SHP77 treated with DMSO at 0.1 percent for 48 hours (cell line): ENCODE measurements around the gene APPL2.
"Not testable (repeated sequence)": the region's sequence is repeated elsewhere in the genome, so short reads cannot be mapped to it uniquely, and the experiment has no call there.

Experiments used
- DNase-seq: peaks from one replicate; lab custom pipeline; 2025; lab: John Stamatoyannopoulos, UW

APPL2 gene

GRCh38 chr12:105192624-105193225, 43.2 kb downstream of the APPL2 start:
- DNase-seq: no peak

GRCh38 chr12:105190530-105190929, 45.4 kb downstream of the APPL2 start:
- no peak for DNase-seq

- DNase-seq: no peak
These were observed 46.7 kb downstream of the APPL2 start for GRCh38 chr12:105189293-105189692.

GRCh38 chr12:105183976-105184375, 52.0 kb downstream of the APPL2 start:
- not testable (repeated sequence) for DNase-seq

GRCh38 chr12:105183406-105183805, 52.6 kb downstream of the APPL2 start:
- not testable (repeated sequence) for DNase-seq

- DNase-seq: not testable (repeated sequence)
These were observed 56.9 kb downstream of the APPL2 start for GRCh38 chr12:105179114-105179513.

- DNase-seq: no peak
These were observed 58.8 kb downstream of the APPL2 start for GRCh38 chr12:105177208-105177607.

- DNase-seq: no peak
These were observed 60.5 kb downstream of the APPL2 start for GRCh38 chr12:105175397-105175990.

- no peak for DNase-seq
These were observed 64.1 kb downstream of the APPL2 start for GRCh38 chr12:105171691-105172436.

GRCh38 chr12:105170139-105170538, 65.8 kb downstream of the APPL2 start:
- DNase-seq: no peak

GRCh38 chr12:105168006-105168405, 68.0 kb downstream of the APPL2 start:
- no peak for DNase-seq

GRCh38 chr12:105167346-105167745, 68.6 kb downstream of the APPL2 start:
- DNase-seq: no peak

GRCh38 chr12:105166736-105167135, 69.2 kb downstream of the APPL2 start:
- no peak for DNase-seq

GRCh38 chr12:105164068-105164467, 71.9 kb downstream of the APPL2 start:
- no peak for DNase-seq

GRCh38 chr12:105162174-105162573, 73.8 kb downstream of the APPL2 start:
- DNase-seq: no peak

- no peak for DNase-seq
These were observed 77.1 kb downstream of the APPL2 start for GRCh38 chr12:105158876-105159275.

GRCh38 chr12:105157606-105158005, 78.4 kb downstream of the APPL2 start:
- DNase-seq: no peak

GRCh38 chr12:105156260-105156659, 79.7 kb downstream of the APPL2 start:
- DNase-seq: no peak

GRCh38 chr12:105142259-105142658, 93.7 kb downstream of the APPL2 start:
- DNase-seq: no peak

- no peak for DNase-seq
These were observed 94.6 kb downstream of the APPL2 start for GRCh38 chr12:105141320-105141922.

GRCh38 chr12:105138248-105138647, 97.7 kb downstream of the APPL2 start:
- no peak for DNase-seq
